OCI-LY1 (cell line): ENCODE results near the gene PTGFRN.

Source experiments
- H2AFZ ChIP-seq: fragments of 200-600 bp; sonication (generic), shearing (Covaris generic); 2 replicates; pipeline ENCODE4 v1.6.0; 2014; ENCODE audit warnings: antibody characterized with exemption, mild to moderate bottlenecking, low read length
- H3F3A ChIP-seq: fragments of 200-600 bp; sonication (generic), shearing (Covaris generic); 2 replicates; pipeline ENCODE4 v1.6.0; 2014; ENCODE audit warnings: mild to moderate bottlenecking, antibody characterized with exemption, low read length, moderate library complexity; ENCODE audit not compliant: insufficient read depth
- H3K27ac ChIP-seq: fragments of 200-600 bp; sonication (generic); 2 replicates; pipeline ENCODE4 v1.5.1; 2014; ENCODE audit warnings: low read length, mixed run types, mild to moderate bottlenecking, low read depth; ENCODE audit not compliant: poor library complexity, severe bottlenecking
- H3K27me3 ChIP-seq: fragments of 200-600 bp; sonication (generic); 2 replicates; pipeline ENCODE4 v1.6.0; 2014; ENCODE audit warnings: antibody characterized with exemption, mild to moderate bottlenecking, low read length, moderate library complexity; ENCODE audit not compliant: insufficient read depth
- H3K36me3 ChIP-seq: fragments of 200-600 bp; sonication (generic); 2 replicates; pipeline ENCODE4 v1.6.1; 2014; ENCODE audit warnings: mild to moderate bottlenecking, antibody characterized with exemption, low read length, moderate library complexity, mixed read lengths; ENCODE audit not compliant: insufficient read depth
- H3K4me1 ChIP-seq: fragments of 200-600 bp; sonication (generic); 2 replicates; pipeline ENCODE4 v1.5.1; 2014; ENCODE audit warnings: mild to moderate bottlenecking, low read length, moderate library complexity; ENCODE audit not compliant: insufficient read depth, severe bottlenecking
- H3K4me2 ChIP-seq: fragments of 200-600 bp; sonication (generic), shearing (Covaris generic); 2 replicates; pipeline ENCODE4 v1.6.1; 2014; ENCODE audit warnings: low read length
- H3K4me3 ChIP-seq: fragments of 200-600 bp; sonication (generic); 2 replicates; pipeline ENCODE4 v1.5.1; 2014; ENCODE audit warnings: low read length, low read depth, mild to moderate bottlenecking, mixed read lengths; ENCODE audit not compliant: poor library complexity, severe bottlenecking
- H3K79me2 ChIP-seq: fragments of 200-600 bp; shearing (Covaris generic); 2 replicates; pipeline ENCODE4 v1.6.1; 2016; ENCODE audit warnings: mixed run types, low read length, mixed read lengths; ENCODE audit not compliant: insufficient read depth
- H3K9ac ChIP-seq: fragments of 200-600 bp; sonication (generic), shearing (Covaris generic); 2 replicates; pipeline ENCODE4 v1.6.1; 2014; ENCODE audit warnings: mild to moderate bottlenecking, low read length, mixed read lengths
- H3K9me2 ChIP-seq: fragments of 200-600 bp; sonication (generic), shearing (Covaris generic); 2 replicates; pipeline ENCODE4 v1.6.1; 2014; ENCODE audit warnings: low read depth, mild to moderate bottlenecking, low read length, mixed read lengths
- H3K9me3 ChIP-seq: fragments of 200-600 bp; shearing (Covaris generic); 2 replicates; pipeline ENCODE4 v1.6.1; 2014; ENCODE audit warnings: low read length, mixed read lengths
- H4K20me1 ChIP-seq: fragments of 200-600 bp; sonication (generic), shearing (Covaris generic); 2 replicates; pipeline ENCODE4 v1.6.0; 2016; ENCODE audit warnings: mild to moderate bottlenecking, low read length; ENCODE audit not compliant: insufficient read depth
- CTCF ChIP-seq: fragments of 200-600 bp; sonication (generic), shearing (Covaris generic); IDR thresholded peaks from 2 replicates; pipeline ENCODE4 v1.5.1; 2017; ENCODE audit warnings: mild to moderate bottlenecking, antibody characterized with exemption, low read length, moderate library complexity, mixed read lengths
- EZH2 ChIP-seq: fragments of 200-600 bp; sonication (generic), shearing (Covaris generic); IDR thresholded peaks from 2 replicates; pipeline ENCODE4 v1.8.0; 2017; ENCODE audit warnings: borderline replicate concordance, mixed run types, mild to moderate bottlenecking, antibody characterized with exemption, low read length, moderate library complexity, mixed read lengths

Gene PTGFRN

GRCh38 chr1:116948642-116949041, 38.9 kb downstream of the PTGFRN start:
- H3K4me1 ChIP-seq: no peaks in the 10 kb centered on the region
- no peaks in the 10 kb centered on the region for H4K20me1 ChIP-seq
- no peaks in the 10 kb centered on the region for H3K79me2 ChIP-seq
- H3K4me3 ChIP-seq: no peak overlapping the region
- no peaks in the 10 kb centered on the region for H3K9me3 ChIP-seq
- H2AFZ ChIP-seq: no peak overlapping the region
- no peaks in the 10 kb centered on the region for H3K36me3 ChIP-seq
- H3K9me2 ChIP-seq: no peaks in the 10 kb centered on the region
- no peak overlapping the region for H3K9ac ChIP-seq
- no peak overlapping the region for H3K27ac ChIP-seq
- TF ChIP-seq EZH2 (no peak), CTCF (no peak)
- no peaks in the 10 kb centered on the region for H3F3A ChIP-seq
- H3K27me3 ChIP-seq: no peaks in the 10 kb centered on the region; the same call in 1 of the 2 replicates
- H3K4me2 ChIP-seq: no peak overlapping the region

GRCh38 chr1:116949213-116949985, 39.7 kb downstream of the PTGFRN start:
- Histone ChIP-seq H3K27ac (no peak overlapping the region), H3F3A (no peaks in the 10 kb centered on the region), H3K4me1 (no peaks in the 10 kb centered on the region), H3K9ac (no peak overlapping the region), H3K4me2 (no peak overlapping the region), H3K79me2 (no peaks in the 10 kb centered on the region), H3K9me3 (no peaks in the 10 kb centered on the region), H3K36me3 (no peaks in the 10 kb centered on the region), H2AFZ (no peak overlapping the region), H4K20me1 (no peaks in the 10 kb centered on the region), H3K4me3 (no peak overlapping the region), H3K9me2 (no peaks in the 10 kb centered on the region), H3K27me3 (no peaks in the 10 kb centered on the region; the same call in 1 of the 2 replicates)
- no peak for TF ChIP-seq CTCF
- no peak for TF ChIP-seq EZH2

- Histone ChIP-seq H3K9me2 (no peaks in the 10 kb centered on the region), H3K36me3 (no peaks in the 10 kb centered on the region), H3F3A (no peaks in the 10 kb centered on the region), H3K9ac (no peak overlapping the region), H3K79me2 (no peaks in the 10 kb centered on the region), H3K4me3 (no peak overlapping the region), H3K4me1 (no peaks in the 10 kb centered on the region), H3K27me3 (no peaks in the 10 kb centered on the region; the same call in 1 of the 2 replicates), H3K9me3 (no peaks in the 10 kb centered on the region), H4K20me1 (no peaks in the 10 kb centered on the region), H3K27ac (no peak overlapping the region), H3K4me2 (no peak overlapping the region), H2AFZ (no peak overlapping the region)
- TF ChIP-seq CTCF: no peak
- TF ChIP-seq EZH2: no peak
Measured at GRCh38 chr1:116950517-116951199, 40.9 kb downstream of the PTGFRN start.
